Activated CD8-positive, alpha-beta memory T cell treated with anti-CD3 and anti-CD28 coated beads for 24 hours (primary cell): ENCODE results near the gene RUNX1.
A peak's percentile ranks its signal among the peaks of the same experiment; 100 is the strongest.
"Not testable (repeated sequence)": the region's sequence is repeated elsewhere in the genome, so short reads cannot be mapped to it uniquely, and the experiment has no call there.

Experiments used
- DNase-seq: peaks from one replicate; pipeline ENCODE4 v3.0.0-alpha.2; 2020

RUNX1 gene

GRCh38 chr21:34968414-34969333, 80.4 kb downstream of the RUNX1 start:
- DNase-seq = peak; percentile 71

GRCh38 chr21:34967509-34968289, 81.4 kb downstream of the RUNX1 start:
- peak; percentile 72 for DNase-seq

- DNase-seq = not testable (repeated sequence)
These were observed 82.2 kb downstream of the RUNX1 start for GRCh38 chr21:34966881-34967280.

- peak; percentile 56 for DNase-seq
These were observed 83.6 kb downstream of the RUNX1 start for GRCh38 chr21:34965200-34966174.

GRCh38 chr21:34962586-34963222, 86.4 kb downstream of the RUNX1 start:
- no peak for DNase-seq

- no peak for DNase-seq
These were observed 87.0 kb downstream of the RUNX1 start for GRCh38 chr21:34962136-34962535.

- no peak for DNase-seq
These were observed 88.4 kb downstream of the RUNX1 start for GRCh38 chr21:34960687-34961086.

- DNase-seq = no peak
These were observed 89.5 kb downstream of the RUNX1 start for GRCh38 chr21:34959607-34960006.

- DNase-seq = no peak
These were observed 91.1 kb downstream of the RUNX1 start for GRCh38 chr21:34958040-34958439.

- no peak for DNase-seq
These were observed 92.4 kb downstream of the RUNX1 start for GRCh38 chr21:34956416-34957316.

GRCh38 chr21:34953950-34954349, 95.2 kb downstream of the RUNX1 start:
- no peak for DNase-seq

GRCh38 chr21:34952701-34953100, 96.4 kb downstream of the RUNX1 start:
- no peak for DNase-seq

GRCh38 chr21:34951868-34952267, 97.2 kb downstream of the RUNX1 start:
- DNase-seq = not testable (repeated sequence)

- DNase-seq = no peak
These were observed 98.1 kb downstream of the RUNX1 start for GRCh38 chr21:34950980-34951379.

- no peak for DNase-seq
These were observed 99.6 kb downstream of the RUNX1 start for GRCh38 chr21:34949499-34949898.

GRCh38 chr21:34949030-34949429, 100.1 kb downstream of the RUNX1 start:
- DNase-seq = no peak

GRCh38 chr21:34948157-34948556, 100.9 kb downstream of the RUNX1 start:
- no peak for DNase-seq

GRCh38 chr21:34946916-34947534, 102.1 kb downstream of the RUNX1 start:
- DNase-seq = no peak

GRCh38 chr21:34946385-34946840, 102.7 kb downstream of the RUNX1 start:
- DNase-seq = no peak

GRCh38 chr21:34945288-34945687, 103.8 kb downstream of the RUNX1 start:
- no peak for DNase-seq
